GM10266 (cell line): Measurements from ENCODE around the gene KATNAL1.

ENCODE experiments used
- DNase-seq: peaks from one replicate; pipeline ENCODE4 v3.0.0; 2012; ENCODE audit errors: extremely low spot score
- CTCF ChIP-seq: IDR thresholded peaks from 2 replicates; pipeline ENCODE4 v1.5.1; 2012; ENCODE audit warnings: mild to moderate bottlenecking, low read depth; ENCODE audit not compliant: control insufficient read depth, insufficient read depth; ENCODE audit errors: missing control alignments

KATNAL1 gene

GRCh38 chr13:30307194-30307970, at the start of gene KATNAL1:
KATNAL1 (minus strand) TSS chr13:30307551; CDS start chr13:30283777, 23,774 bp downstream.
- TF ChIP-seq CTCF = no peak
- peak; percentile 81 for DNase-seq

GRCh38 chr13:30355839-30356238, 48.5 kb upstream of the KATNAL1 start:
- TF ChIP-seq CTCF = no peak
- DNase-seq = no peak

GRCh38 chr13:30355384-30355699, 48.0 kb upstream of the KATNAL1 start:
- TF ChIP-seq CTCF = peak; percentile 48
- peak; percentile 48 for DNase-seq

- no peak for TF ChIP-seq CTCF
- DNase-seq = no peak
Measured at GRCh38 chr13:30354493-30355383, 47.4 kb upstream of the KATNAL1 start.

GRCh38 chr13:30353471-30354215, 46.3 kb upstream of the KATNAL1 start:
- DNase-seq = no peak
- no peak for TF ChIP-seq CTCF

GRCh38 chr13:30353060-30353459, 45.7 kb upstream of the KATNAL1 start:
- no peak for TF ChIP-seq CTCF

GRCh38 chr13:30352121-30352520, 44.8 kb upstream of the KATNAL1 start:
- DNase-seq = no peak
- no peak for TF ChIP-seq CTCF

More at GRCh38 chr13:30353060-30353459, 45.7 kb upstream of the KATNAL1 start:
- no peak for DNase-seq
